T-cell (primary cell): ENCODE measurements around the gene CACNA1G. TPM values are rescaled to one million over a fixed set of nuclear protein-coding genes. Genes with fewer than 3 reads are reported as not detected.
A peak's percentile ranks its signal among the peaks of the same experiment; 100 is the strongest.

Experiments
- ATAC-seq, 4 experiments: fragments of 200-7000 bp in 3 of 4; fragments of 150-1000 bp in 1 of 4; cut with Tn5 transposase; replicated peaks in 1 of 4; 1 replicate in 3 of 4; 2 replicates in 1 of 4; pipeline ENCODE4 v1.10.0; 2021; ENCODE audit warnings: moderate library complexity in 3 of 4, mild to moderate bottlenecking in 2 of 4, moderate number of reproducible peaks in 1 of 4
- CTCF ChIA-PET, 2 donors: fragments of 300-600 bp; sonication (Branson Sonifier 250); formaldehyde crosslinking; loops; one replicate each; lab custom pipeline; 2022; ENCODE audit warnings: antibody characterized with exemption in 2 of 2; lab: Charles Lee
- POLR2A ChIA-PET, 2 donors: fragments of 300-600 bp; sonication (Branson Sonifier 250); formaldehyde crosslinking; loops; one replicate each; lab custom pipeline; 2022; ENCODE audit warnings: antibody characterized with exemption in 2 of 2; lab: Charles Lee
- DNase-seq, 35 experiments: peaks; one replicate each; pipeline versions ENCODE4 v3.0.0 to v3.0.0-alpha.2; 2013 to 2023
- H3K27ac ChIP-seq: one replicate; pipeline ENCODE4 v1.5.1; 2013; ENCODE audit warnings: low read length
- H3K27me3 ChIP-seq, 2 experiments: replicated peaks in 1 of 2; 1 replicate in 1 of 2; 2 replicates in 1 of 2; pipeline versions ENCODE4 v1.6.1 to v1.7.0; 2013; ENCODE audit warnings: low read length in 1 of 2, mixed read lengths in 1 of 2; ENCODE audit not compliant: control insufficient read depth in 2 of 2, insufficient read depth in 2 of 2; ENCODE audit errors: extremely low read depth in 1 of 2
- H3K36me3 ChIP-seq, 2 donors: 1 replicate in 1 of 2; 2 replicates in 1 of 2; pipeline versions ENCODE4 v1.6.1 to v1.7.0; 2013; ENCODE audit warnings: low read length in 1 of 2; ENCODE audit not compliant: control insufficient read depth in 2 of 2, insufficient read depth in 1 of 2; ENCODE audit errors: extremely low read depth in 1 of 2
- H3K4me1 ChIP-seq, 2 experiments: 1 replicate in 1 of 2; 2 replicates in 1 of 2; pipeline versions ENCODE4 v1.6.1 to v1.7.0; 2013; ENCODE audit warnings: low read length in 2 of 2, mixed read lengths in 1 of 2; ENCODE audit not compliant: insufficient read depth in 2 of 2, control insufficient read depth in 1 of 2; ENCODE audit errors: extremely low read depth in 1 of 2
- H3K4me3 ChIP-seq, 2 donors: 1 replicate in 1 of 2; 2 replicates in 1 of 2; pipeline versions ENCODE4 v1.5.1 to v1.7.0; 2013; ENCODE audit warnings: mild to moderate bottlenecking in 2 of 2, low read length in 1 of 2, moderate library complexity in 1 of 2; ENCODE audit not compliant: control insufficient read depth in 1 of 2; ENCODE audit errors: extremely low read depth in 1 of 2
- H3K9me3 ChIP-seq: 2 replicates; pipeline ENCODE4 v1.7.0; 2013
- H3K27ac Mint-ChIP-seq, 2 donors: one replicate each; pipeline ENCODE4 v1.8.0; 2020 to 2021; ENCODE audit warnings: mild to moderate bottlenecking in 2 of 2, mixed read lengths in 2 of 2
- H3K27me3 Mint-ChIP-seq, 2 donors: one replicate each; pipeline ENCODE4 v1.8.0; 2021 to 2022; ENCODE audit warnings: mixed read lengths in 2 of 2
- H3K36me3 Mint-ChIP-seq: one replicate; pipeline ENCODE4 v1.8.0; 2021; ENCODE audit warnings: mixed read lengths
- H3K4me1 Mint-ChIP-seq, 3 donors: one replicate each; pipeline ENCODE4 v1.8.0; 2020 to 2022; ENCODE audit warnings: mixed read lengths in 3 of 3, mild to moderate bottlenecking in 1 of 3
- H3K4me3 Mint-ChIP-seq, 3 donors: one replicate each; pipeline ENCODE4 v1.8.0; 2020 to 2022; ENCODE audit warnings: mild to moderate bottlenecking in 3 of 3, mixed read lengths in 3 of 3, moderate library complexity in 3 of 3
- H3K9me3 Mint-ChIP-seq, 3 donors: one replicate each; pipeline ENCODE4 v1.8.0; 2020 to 2022; ENCODE audit warnings: mixed read lengths in 3 of 3
- WGBS: methylation state at CpG from one replicate; pipeline ENCODE4 v1.1.5; 2013; ENCODE audit warnings: missing lambda C conversion rate; ENCODE audit not compliant: insufficient coverage; 5-methylcytosine and 5-hydroxymethylcytosine counted together
- total RNA-seq, 35 experiments: library from RNA in 6 of 35; stranded (reverse) in 6 of 35; fragments of 120-200 nt in 1 of 35; gene quantifications; one replicate each; pipeline versions ENCODE4 v1.2.1 to v1.2.4 and lab custom pipeline; 2013 to 2026

Gene CACNA1G
- total RNA-seq, 5 donors from 2014 or later (not counting 1 experiment from before 2014, with no cell fraction given), result not detected

GRCh38 chr17:50661795-50662391 is 101.4 kb downstream of the CACNA1G start:
- Mint-ChIP-seq H3K4me3 (no peak overlapping the region), H3K36me3 (no peaks in the 10 kb centered on the region), H3K4me1 (peaks cover 6 to 14% (median 9%) of the 10 kb centered on the region in 3 donors), H3K27ac (no peak overlapping the region), H3K9me3 (no peaks in the 10 kb centered on the region), H3K27me3 (peaks cover 0 to 5% of the 10 kb centered on the region in 2 donors)
- ChIA-PET CTCF (no interaction called here), POLR2A (no interaction called here)
- Histone ChIP-seq H3K4me1 (peaks cover 0 to 3% of the 10 kb centered on the region in 2 experiments), H3K36me3 (no peaks in the 10 kb centered on the region), H3K9me3 (no peaks in the 10 kb centered on the region), H3K27me3 (peaks cover 0 to 29% of the 10 kb centered on the region in 2 experiments), H3K27ac (no peak overlapping the region), H3K4me3 (no peak overlapping the region)
- DNase-seq (no peak), ATAC-seq (no peak)
- 47% methylated on average over 9 of the region's 9 CpGs for WGBS

GRCh38 chr17:50662632-50663225 is 102.2 kb downstream of the CACNA1G start:
- H3K36me3 ChIP-seq, result no peaks in the 10 kb centered on the region
- H3K27me3 Mint-ChIP-seq, result peaks cover 0 to 5% of the 10 kb centered on the region in 2 donors
- no peak overlapping the region for H3K4me3 Mint-ChIP-seq
- no peaks in the 10 kb centered on the region for H3K9me3 ChIP-seq
- no peak overlapping the region for H3K4me3 ChIP-seq
- POLR2A ChIA-PET, result no interaction called here
- H3K9me3 Mint-ChIP-seq, result no peaks in the 10 kb centered on the region
- DNase-seq (no peak), ATAC-seq (no peak)
- H3K36me3 Mint-ChIP-seq, result no peaks in the 10 kb centered on the region
- CTCF ChIA-PET, result no interaction called here
- 91% methylated on average over 8 of the region's 9 CpGs for WGBS
- H3K4me1 ChIP-seq, result peaks cover 0 to 3% of the 10 kb centered on the region in 2 experiments
- peaks cover 6 to 14% (median 9%) of the 10 kb centered on the region in 3 donors for H3K4me1 Mint-ChIP-seq
- H3K27ac ChIP-seq, result no peak overlapping the region
- peaks cover 0 to 31% of the 10 kb centered on the region in 2 experiments for H3K27me3 ChIP-seq
- H3K27ac Mint-ChIP-seq, result peak overlapping the region in 1 of 2 donors; percentile 17

GRCh38 chr17:50663812-50664374 is 103.4 kb downstream of the CACNA1G start:
- 60% methylated on average over 4 of the region's 10 CpGs for WGBS
- DNase-seq (no peak), ATAC-seq (no peak)
- Mint-ChIP-seq H3K4me3 (no peak overlapping the region), H3K27ac (no peak overlapping the region), H3K36me3 (no peaks in the 10 kb centered on the region), H3K9me3 (no peaks in the 10 kb centered on the region), H3K27me3 (peaks cover 0 to 4% of the 10 kb centered on the region in 2 donors), H3K4me1 (peaks cover 6 to 14% (median 9%) of the 10 kb centered on the region in 3 donors)
- no peak overlapping the region for H3K4me3 ChIP-seq
- no peak overlapping the region for H3K27ac ChIP-seq
- POLR2A ChIA-PET, result interaction anchor here in 1 of 2 donors (0.6 kb wide), 1 partner anchor 577 kb away, joined by 3 read pairs; no protein-coding TSS in a partner anchor
- peaks cover 0 to 3% of the 10 kb centered on the region in 2 experiments for H3K4me1 ChIP-seq
- H3K27me3 ChIP-seq, result peaks cover 0 to 19% of the 10 kb centered on the region in 2 experiments
- H3K9me3 ChIP-seq, result no peaks in the 10 kb centered on the region
- CTCF ChIA-PET, result no interaction called here
- H3K36me3 ChIP-seq, result no peaks in the 10 kb centered on the region

- Mint-ChIP-seq H3K27me3 (peaks cover 0 to 4% of the 10 kb centered on the region in 2 donors), H3K4me1 (peaks cover 6 to 14% (median 9%) of the 10 kb centered on the region in 3 donors), H3K36me3 (no peaks in the 10 kb centered on the region), H3K9me3 (no peaks in the 10 kb centered on the region), H3K4me3 (no peak overlapping the region), H3K27ac (no peak overlapping the region)
- ATAC-seq (no peak), DNase-seq (no peak)
- peaks cover 0 to 13% of the 10 kb centered on the region in 2 experiments for H3K27me3 ChIP-seq
- 93% methylated on average over 6 of the region's 12 CpGs for WGBS
- H3K9me3 ChIP-seq, result no peaks in the 10 kb centered on the region
- POLR2A ChIA-PET, result interaction anchor here in 1 of 2 donors (0.6 kb wide), 1 partner anchor 40 kb away, joined by 4 read pairs; no protein-coding TSS in a partner anchor
- peaks cover 0 to 3% of the 10 kb centered on the region in 2 experiments for H3K4me1 ChIP-seq
- no peak overlapping the region for H3K27ac ChIP-seq
- H3K36me3 ChIP-seq, result no peaks in the 10 kb centered on the region
- no peak overlapping the region for H3K4me3 ChIP-seq
- CTCF ChIA-PET, result no interaction called here
Measured at GRCh38 chr17:50664788-50665458, 104.4 kb downstream of the CACNA1G start.

- Mint-ChIP-seq H3K27me3 (peaks cover 0 to 4% of the 10 kb centered on the region in 2 donors), H3K36me3 (no peaks in the 10 kb centered on the region), H3K27ac (no peak overlapping the region), H3K4me1 (peaks cover 6 to 14% (median 9%) of the 10 kb centered on the region in 3 donors), H3K4me3 (no peak overlapping the region), H3K9me3 (no peaks in the 10 kb centered on the region)
- ATAC-seq (no peak), DNase-seq (no peak)
- Histone ChIP-seq H3K4me1 (peaks cover 0 to 3% of the 10 kb centered on the region in 2 experiments), H3K36me3 (no peaks in the 10 kb centered on the region), H3K27me3 (peaks cover 0 to 10% of the 10 kb centered on the region in 2 experiments), H3K9me3 (no peaks in the 10 kb centered on the region), H3K4me3 (no peak overlapping the region), H3K27ac (no peak overlapping the region)
- 79% methylated on average over 4 of the region's 5 CpGs for WGBS
- ChIA-PET POLR2A (no interaction called here), CTCF (interaction anchor here in 1 of 2 donors (0.6 kb wide), 1 partner anchor 567 kb away, joined by 8 read pairs; no protein-coding TSS in a partner anchor)
Measured at GRCh38 chr17:50665838-50666237, 105.3 kb downstream of the CACNA1G start.

- DNase-seq, result no peak
- 88% methylated on average over 6 of the region's 8 CpGs for WGBS
- no peak for ATAC-seq
- H3K4me1 ChIP-seq, result peaks cover 0 to 3% of the 10 kb centered on the region in 2 experiments
- H3K36me3 ChIP-seq, result no peaks in the 10 kb centered on the region
- peaks cover 6 to 9% (median 7%) of the 10 kb centered on the region in 3 donors for H3K4me1 Mint-ChIP-seq
- ChIA-PET POLR2A (no interaction called here), CTCF (interaction anchor here in 1 of 2 donors (0.6 kb wide), 2 partner anchors 117 to 567 kb away, joined by 4 to 8 read pairs; no protein-coding TSS in a partner anchor)
- no peaks in the 10 kb centered on the region for H3K9me3 ChIP-seq
- H3K9me3 Mint-ChIP-seq, result no peaks in the 10 kb centered on the region
- H3K36me3 Mint-ChIP-seq, result no peaks in the 10 kb centered on the region
- no peaks in the 10 kb centered on the region for H3K27me3 Mint-ChIP-seq
- peaks cover 0 to 10% of the 10 kb centered on the region in 2 experiments for H3K27me3 ChIP-seq
- no peak overlapping the region for H3K4me3 ChIP-seq
- H3K27ac Mint-ChIP-seq, result no peak overlapping the region
- H3K27ac ChIP-seq, result no peak overlapping the region
- no peak overlapping the region for H3K4me3 Mint-ChIP-seq
Measured at GRCh38 chr17:50666316-50666715, 105.8 kb downstream of the CACNA1G start.
